Kidney (tissue), 14 donors: ENCODE results near the gene SLC25A10. TPM values are rescaled to one million over a fixed set of nuclear protein-coding genes. Genes with fewer than 3 reads are reported as not detected.

Experiments
- DNase-seq, 5 donors: peaks; one replicate each; pipeline ENCODE4 v3.0.0-alpha.2; 2013 to 2020
- FAIRE-seq: peaks from 2 replicates; lab custom pipeline; 2012; peaks lifted over from hg19 to GRCh38; lab: Jason Lieb, UNC
- H3K27ac ChIP-seq, 2 donors: one replicate each; pipeline ENCODE4 v1.7.0; 2013; ENCODE audit warnings: low read depth in 2 of 2, low read length in 2 of 2, inconsistent platforms in 1 of 2
- H3K27me3 ChIP-seq: one replicate; pipeline ENCODE4 v1.7.1; 2013; ENCODE audit warnings: low read length, inconsistent platforms; ENCODE audit not compliant: control insufficient read depth, insufficient read depth
- H3K36me3 ChIP-seq, 3 donors: one replicate each; pipeline versions ENCODE4 v1.7.0 to v1.7.1; 2013; ENCODE audit warnings: low read length in 3 of 3, control low read depth in 1 of 3, inconsistent platforms in 1 of 3; ENCODE audit not compliant: insufficient read depth in 3 of 3, control insufficient read depth in 2 of 3
- H3K4me1 ChIP-seq, 3 donors: one replicate each; pipeline versions ENCODE4 v1.7.0 to v1.7.1; 2013; ENCODE audit warnings: low read length in 3 of 3, inconsistent platforms in 1 of 3, low read depth in 1 of 3; ENCODE audit not compliant: control insufficient read depth in 2 of 3, insufficient read depth in 2 of 3
- H3K4me3 ChIP-seq, 3 donors: one replicate each; pipeline versions ENCODE4 v1.7.0 to v1.8.1; 2013; ENCODE audit warnings: low read length in 3 of 3, control low read depth in 1 of 3, inconsistent platforms in 1 of 3
- H3K9ac ChIP-seq, 3 donors: one replicate each; pipeline versions ENCODE4 v1.7.0 to v1.7.1; 2013; ENCODE audit warnings: low read length in 3 of 3, control low read depth in 1 of 3, inconsistent platforms in 1 of 3
- H3K9me3 ChIP-seq, 3 donors: one replicate each; pipeline versions ENCODE4 v1.7.0 to v1.7.1; 2013; ENCODE audit warnings: low read length in 3 of 3, control low read depth in 1 of 3, inconsistent platforms in 1 of 3; ENCODE audit not compliant: control insufficient read depth in 2 of 3, insufficient read depth in 1 of 3
- CTCF ChIP-seq: IDR thresholded peaks from 3 replicates; pipeline ENCODE4 v1.5.1; 2012; ENCODE audit warnings: mild to moderate bottlenecking, moderate library complexity, borderline replicate concordance; ENCODE audit not compliant: insufficient read depth; ENCODE audit errors: extremely low read depth
- intact Hi-C: fragments of 100-400 bp; cut with DNase I; formaldehyde crosslinking; loops from one replicate; pipeline ENCODE4 v1.11.1; 2022
- polyA plus RNA-seq: library from polyadenylated mRNA; stranded (reverse); fragments of 350-450 nt; fragmentation: Illumina TruSeq; extraction: RNeasy Lipid Tissue Mini Kit (QIAGEN cat#74804); gene quantifications from one replicate; pipeline ENCODE4 v1.2.3, GENCODE V29; 2014; ENCODE audit warnings: low read depth, low replicate concordance; ENCODE audit not compliant: insufficient read depth
- total RNA-seq: library from RNA; stranded (reverse); fragmentation: NEBNext Ultra II Directional; extraction: Animal tissue kit (Norgen Biotek cat#: 25700); gene quantifications from one replicate; pipeline ENCODE4 v1.2.1, GENCODE V29; 2021
- donor health status: control.
- donor health status: control.
- donor health status: control.
- donor health status: control.
- donor health status: control.
- donor health status: DM: yes; HTN: yes; CAD: no.
- donor health status: Normal renal cell carcinoma (clear cell type).

Gene SLC25A10
- total and polyA plus RNA-seq, 2 donors from 2014 or later, result 19.9 to 94.5 TPM

GRCh38 chr17:81719410-81720266, 7.6 kb downstream of the SLC25A10 start:
- no peaks in the 10 kb centered on the region for H3K36me3 ChIP-seq
- H3K27me3 ChIP-seq, result no peaks in the 10 kb centered on the region
- H3K9me3 ChIP-seq, result no peaks in the 10 kb centered on the region
- H3K9ac ChIP-seq, result no peak overlapping the region
- no peak for TF ChIP-seq CTCF
- DNase-seq, result no peak
- peaks cover 0 to 7% (median 6%) of the 10 kb centered on the region in 3 donors for H3K4me1 ChIP-seq
- H3K27ac ChIP-seq, result no peak overlapping the region
- FAIRE-seq, result no peak
- no peak overlapping the region for H3K4me3 ChIP-seq
- intact Hi-C loops, result no loop called here

DNA sequence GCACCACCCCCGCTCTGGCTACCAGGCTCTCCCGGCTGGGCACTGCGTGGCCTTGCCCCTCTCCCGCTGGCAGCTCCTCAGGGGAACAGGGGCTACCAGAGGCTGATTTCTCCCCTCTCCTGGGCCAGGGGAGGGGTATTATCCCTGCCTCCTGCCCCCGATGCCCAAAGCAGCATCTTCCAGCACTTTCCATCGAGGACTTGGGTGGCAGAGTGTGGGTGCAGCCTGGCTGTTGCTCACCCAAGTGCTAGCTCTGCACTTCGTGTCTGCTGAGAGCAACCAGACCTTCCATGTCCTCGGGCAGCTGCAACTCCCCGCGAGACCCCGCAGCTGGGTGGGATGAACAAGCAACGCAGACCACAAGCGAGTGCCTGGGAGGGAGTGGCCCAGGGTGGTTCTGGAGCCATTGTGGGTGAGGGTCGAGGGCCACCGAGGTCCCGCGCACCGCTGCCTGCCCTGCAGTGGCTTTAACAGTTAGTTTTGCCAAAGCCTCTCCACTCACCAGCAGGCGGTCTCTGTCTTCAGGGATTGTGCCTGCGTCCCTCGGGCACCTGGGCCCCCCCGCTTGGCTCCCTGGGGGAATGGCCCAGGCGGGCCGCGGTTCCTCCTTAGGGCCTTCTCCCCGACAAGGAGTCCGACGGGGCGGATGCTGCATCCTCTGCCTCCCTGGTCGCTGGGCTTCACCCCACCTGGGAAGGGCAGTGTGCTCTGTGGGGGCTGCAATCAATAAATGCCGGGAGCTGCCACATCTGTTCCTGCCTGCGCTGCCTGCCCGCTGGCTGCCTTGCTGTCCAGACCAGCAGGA, 8.4 kb downstream of the SLC25A10 start:
- no peak for DNase-seq
- no peak for FAIRE-seq
- H3K36me3 ChIP-seq, result no peaks in the 10 kb centered on the region
- no peak overlapping the region for H3K4me3 ChIP-seq
- H3K9ac ChIP-seq, result no peak overlapping the region
- H3K4me1 ChIP-seq, result peaks cover 0 to 6% (median 4%) of the 10 kb centered on the region in 3 donors
- no peaks in the 10 kb centered on the region for H3K9me3 ChIP-seq
- TF ChIP-seq CTCF, result no peak
- H3K27ac ChIP-seq, result no peak overlapping the region
- intact Hi-C loops, result no loop called here
- no peaks in the 10 kb centered on the region for H3K27me3 ChIP-seq

DNA sequence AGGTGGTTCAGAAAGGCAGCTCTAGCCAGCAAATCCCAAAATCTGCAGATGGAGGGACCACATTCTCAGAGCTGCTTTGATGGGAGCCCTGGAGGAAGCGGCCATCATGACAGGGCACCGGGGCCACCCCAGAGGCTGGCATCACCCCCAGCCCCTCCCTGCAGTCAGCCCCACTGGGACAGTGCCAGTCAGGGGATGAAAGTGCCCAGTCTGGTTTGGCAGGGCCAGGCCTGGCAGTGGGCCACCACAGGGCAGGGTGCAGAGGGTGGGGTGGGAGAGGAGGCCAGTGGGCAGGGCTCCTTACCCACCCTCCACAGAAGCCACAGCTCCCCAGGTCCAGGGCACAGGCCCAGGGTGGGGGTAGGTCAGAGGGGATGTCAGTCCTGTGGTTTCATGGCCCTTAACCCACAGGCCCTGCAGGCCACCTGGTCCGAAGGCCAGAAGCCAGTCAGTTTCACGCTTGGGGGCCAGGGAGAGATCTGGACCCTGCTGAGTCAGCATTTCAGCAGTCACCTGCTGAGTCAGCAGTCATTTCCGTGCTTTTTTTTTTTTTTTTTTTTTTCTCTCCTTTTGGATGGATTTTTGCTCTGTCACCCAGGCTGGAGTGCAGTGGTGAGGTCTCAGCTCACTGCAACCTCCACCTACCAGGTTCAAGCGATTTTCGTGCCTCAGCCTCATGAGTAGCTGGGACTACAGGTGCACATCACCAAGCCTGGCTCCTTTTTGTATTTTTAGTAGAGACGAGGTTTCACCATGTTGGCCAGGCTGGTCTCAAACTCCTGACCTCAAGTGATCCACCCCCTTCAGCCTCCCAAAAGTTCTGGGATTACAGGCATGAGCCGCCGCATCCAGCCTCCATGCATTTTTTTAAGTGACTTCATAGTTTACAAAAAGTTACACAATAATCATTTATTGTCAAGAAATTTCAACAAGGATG, 10.4 kb downstream of the SLC25A10 start:
- H3K36me3 ChIP-seq, result no peaks in the 10 kb centered on the region
- DNase-seq (peak in 1 of 5 donors; percentile 91), FAIRE-seq (no peak)
- no peaks in the 10 kb centered on the region for H3K27me3 ChIP-seq
- no peaks in the 10 kb centered on the region for H3K9me3 ChIP-seq
- H3K27ac ChIP-seq, result peak overlapping the region in 1 of 2 donors; percentile 43
- H3K9ac ChIP-seq, result no peak overlapping the region
- peaks cover 0 to 6% (median 4%) of the 10 kb centered on the region in 3 donors for H3K4me1 ChIP-seq
- no peak for TF ChIP-seq CTCF
- no peak overlapping the region for H3K4me3 ChIP-seq
- intact Hi-C loops, result no loop called here
